PC-3 (cell line): ENCODE data around the gene AHNAK2.

Source experiments
- EZH2 ChIP-seq: fragments of 300-600 bp; sonication (generic); IDR thresholded peaks from one replicate; pipeline ENCODE4 v1.6.1; 2017; ENCODE audit warnings: antibody characterized with exemption, mild to moderate bottlenecking, low read length; ENCODE audit not compliant: unreplicated experiment
- EZH2phosphoT487 ChIP-seq: fragments of 300-600 bp; sonication (generic); IDR thresholded peaks from 2 replicates; pipeline ENCODE4 v1.6.1; 2018; ENCODE audit warnings: mild to moderate bottlenecking, antibody characterized with exemption, low read length, borderline replicate concordance
- TF ChIP-seq, protein P1 (sequence below): fragments of 300-600 bp; sonication (generic); conservative IDR thresholded peaks from 2 replicates; pipeline ENCODE4 v1.5.1; 2017; ENCODE audit warnings: antibody characterized with exemption, low read depth, mild to moderate bottlenecking, low read length

DNA sequence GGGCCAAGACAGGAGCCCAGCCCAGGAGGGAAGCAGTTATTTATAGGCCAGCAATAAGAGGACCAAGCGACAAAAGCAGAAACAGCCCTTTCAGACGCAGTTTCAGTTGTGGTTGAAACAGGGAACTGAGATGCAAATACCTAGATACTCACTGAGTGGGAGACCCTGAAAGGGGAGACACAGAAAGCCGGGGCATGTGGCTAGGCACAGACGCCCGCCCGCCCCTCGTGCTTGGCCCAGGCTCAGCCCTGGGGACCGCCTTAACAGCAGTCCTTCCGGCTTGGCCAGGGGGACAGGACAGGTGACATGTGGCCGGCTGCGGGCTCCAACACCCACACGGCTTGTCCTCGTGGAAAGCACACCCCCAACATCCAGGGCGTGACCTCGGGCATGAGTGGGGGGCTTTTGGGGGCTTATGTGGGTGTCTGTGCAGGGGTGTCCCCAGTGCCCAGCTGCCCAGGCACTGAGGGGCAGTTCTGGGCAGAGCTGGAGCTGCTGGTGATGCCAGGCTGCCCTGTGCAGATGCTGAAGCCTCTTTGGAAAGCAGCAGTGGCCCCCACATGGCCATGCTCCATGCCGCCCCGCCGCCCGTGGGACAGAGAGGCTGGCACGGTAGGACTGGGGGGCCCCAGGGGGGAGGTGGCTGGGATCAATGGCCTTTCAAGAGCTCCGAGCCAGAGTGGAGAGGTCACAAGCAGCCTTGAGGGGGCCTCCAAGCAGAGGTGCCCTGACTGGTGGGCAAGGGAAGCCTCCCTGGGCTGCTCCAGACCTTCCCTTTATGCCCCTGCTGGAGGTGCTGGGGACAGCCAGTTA is 51.3 kb downstream of the AHNAK2 start:
- TF ChIP-seq, protein P1, sequence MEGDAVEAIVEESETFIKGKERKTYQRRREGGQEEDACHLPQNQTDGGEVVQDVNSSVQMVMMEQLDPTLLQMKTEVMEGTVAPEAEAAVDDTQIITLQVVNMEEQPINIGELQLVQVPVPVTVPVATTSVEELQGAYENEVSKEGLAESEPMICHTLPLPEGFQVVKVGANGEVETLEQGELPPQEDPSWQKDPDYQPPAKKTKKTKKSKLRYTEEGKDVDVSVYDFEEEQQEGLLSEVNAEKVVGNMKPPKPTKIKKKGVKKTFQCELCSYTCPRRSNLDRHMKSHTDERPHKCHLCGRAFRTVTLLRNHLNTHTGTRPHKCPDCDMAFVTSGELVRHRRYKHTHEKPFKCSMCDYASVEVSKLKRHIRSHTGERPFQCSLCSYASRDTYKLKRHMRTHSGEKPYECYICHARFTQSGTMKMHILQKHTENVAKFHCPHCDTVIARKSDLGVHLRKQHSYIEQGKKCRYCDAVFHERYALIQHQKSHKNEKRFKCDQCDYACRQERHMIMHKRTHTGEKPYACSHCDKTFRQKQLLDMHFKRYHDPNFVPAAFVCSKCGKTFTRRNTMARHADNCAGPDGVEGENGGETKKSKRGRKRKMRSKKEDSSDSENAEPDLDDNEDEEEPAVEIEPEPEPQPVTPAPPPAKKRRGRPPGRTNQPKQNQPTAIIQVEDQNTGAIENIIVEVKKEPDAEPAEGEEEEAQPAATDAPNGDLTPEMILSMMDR, result no peak
- TF ChIP-seq EZH2phosphoT487 (no peak), EZH2 (no peak)
